GM12864 (cell line): ENCODE measurements around the gene CSHL1.

Source experiments
- DNase-seq: peaks from one replicate; pipeline ENCODE4 v3.0.0-alpha.2; 2011; ENCODE audit warnings: low read depth
- H3K4me3 ChIP-seq: 2 replicates; pipeline ENCODE4 v1.5.1; 2011; ENCODE audit warnings: mild to moderate bottlenecking, low read depth, low read length, control low read depth
- TF ChIP-seq, protein P1 (sequence below): IDR thresholded peaks from 2 replicates; pipeline ENCODE4 v1.5.1; 2011; ENCODE audit warnings: low read depth, mild to moderate bottlenecking, moderate library complexity, low read length, control low read depth, inconsistent platforms; ENCODE audit errors: missing control alignments

CSHL1 gene

GRCh38 chr17:63945784-63946439 lies 34.9 kb upstream of the CSHL1 start:
- TF ChIP-seq, protein P1, sequence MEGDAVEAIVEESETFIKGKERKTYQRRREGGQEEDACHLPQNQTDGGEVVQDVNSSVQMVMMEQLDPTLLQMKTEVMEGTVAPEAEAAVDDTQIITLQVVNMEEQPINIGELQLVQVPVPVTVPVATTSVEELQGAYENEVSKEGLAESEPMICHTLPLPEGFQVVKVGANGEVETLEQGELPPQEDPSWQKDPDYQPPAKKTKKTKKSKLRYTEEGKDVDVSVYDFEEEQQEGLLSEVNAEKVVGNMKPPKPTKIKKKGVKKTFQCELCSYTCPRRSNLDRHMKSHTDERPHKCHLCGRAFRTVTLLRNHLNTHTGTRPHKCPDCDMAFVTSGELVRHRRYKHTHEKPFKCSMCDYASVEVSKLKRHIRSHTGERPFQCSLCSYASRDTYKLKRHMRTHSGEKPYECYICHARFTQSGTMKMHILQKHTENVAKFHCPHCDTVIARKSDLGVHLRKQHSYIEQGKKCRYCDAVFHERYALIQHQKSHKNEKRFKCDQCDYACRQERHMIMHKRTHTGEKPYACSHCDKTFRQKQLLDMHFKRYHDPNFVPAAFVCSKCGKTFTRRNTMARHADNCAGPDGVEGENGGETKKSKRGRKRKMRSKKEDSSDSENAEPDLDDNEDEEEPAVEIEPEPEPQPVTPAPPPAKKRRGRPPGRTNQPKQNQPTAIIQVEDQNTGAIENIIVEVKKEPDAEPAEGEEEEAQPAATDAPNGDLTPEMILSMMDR = no peak
- DNase-seq = no peak
- no peak overlapping the region for H3K4me3 ChIP-seq

DNA sequence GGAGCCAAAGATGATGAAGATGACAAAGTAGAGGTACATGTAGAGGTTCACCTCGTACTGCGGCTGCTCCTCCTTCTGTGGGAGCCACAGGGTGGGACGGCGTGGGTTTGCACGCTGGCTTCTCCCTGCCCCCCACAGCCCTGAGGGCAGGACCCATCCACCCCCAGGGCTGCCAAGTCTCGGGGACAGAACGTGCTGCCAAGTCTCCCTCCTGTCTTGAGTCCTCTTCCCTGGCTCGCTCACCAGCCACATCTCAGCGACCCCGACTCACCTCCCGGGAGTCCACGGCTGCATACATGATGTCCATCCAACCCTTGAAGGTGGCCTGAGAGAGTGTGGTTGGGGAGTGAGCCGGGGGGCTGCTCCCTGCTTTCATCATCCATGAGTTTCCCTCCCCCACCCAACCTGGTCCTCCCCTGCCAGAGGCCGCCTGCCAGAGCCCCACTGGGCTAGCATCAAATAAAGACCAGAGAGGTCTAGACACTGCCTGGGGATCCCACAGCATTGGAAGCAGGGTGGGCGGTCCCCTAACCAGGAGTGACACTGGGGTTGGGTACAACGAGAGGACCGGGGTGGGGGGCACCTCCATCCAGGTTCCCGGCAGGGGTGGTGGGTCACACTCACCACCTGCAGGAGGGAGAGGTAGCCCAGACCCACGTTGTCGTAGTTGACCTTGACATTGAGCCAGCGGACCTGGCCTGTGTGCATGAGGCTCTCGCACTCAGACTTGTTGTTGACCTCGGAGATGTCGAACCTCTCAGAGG lies 33.9 kb upstream of the CSHL1 start:
- DNase-seq = no peak
- TF ChIP-seq, protein P1 = no peak
- H3K4me3 ChIP-seq = no peak overlapping the region

DNA sequence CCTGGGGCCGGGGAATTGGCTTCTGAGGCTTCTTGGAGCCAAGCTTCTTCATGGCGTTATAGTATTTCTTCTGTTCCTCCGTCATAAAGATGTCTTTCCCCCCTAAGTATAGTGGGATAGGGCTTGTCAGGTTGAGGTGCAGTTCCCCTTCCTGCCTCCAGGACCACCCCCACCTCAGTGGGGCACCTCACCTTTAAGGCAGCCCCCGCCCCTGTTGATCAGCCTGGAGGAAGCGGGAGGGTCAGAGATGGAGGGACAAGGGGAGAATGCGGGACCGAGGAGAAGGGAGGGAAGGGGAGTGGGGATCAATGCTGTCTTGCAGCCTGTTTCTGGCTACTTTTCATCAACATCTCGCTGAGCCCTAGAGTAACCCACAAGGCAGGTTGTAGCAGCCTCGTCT lies 32.7 kb upstream of the CSHL1 start:
- TF ChIP-seq, protein P1 = peak; percentile 31
- DNase-seq = no peak
- no peak overlapping the region for H3K4me3 ChIP-seq

- TF ChIP-seq, protein P1 = no peak
- no peak for DNase-seq
- no peak overlapping the region for H3K4me3 ChIP-seq
These were observed 31.4 kb upstream of the CSHL1 start for GRCh38 chr17:63942309-63942985.

DNA sequence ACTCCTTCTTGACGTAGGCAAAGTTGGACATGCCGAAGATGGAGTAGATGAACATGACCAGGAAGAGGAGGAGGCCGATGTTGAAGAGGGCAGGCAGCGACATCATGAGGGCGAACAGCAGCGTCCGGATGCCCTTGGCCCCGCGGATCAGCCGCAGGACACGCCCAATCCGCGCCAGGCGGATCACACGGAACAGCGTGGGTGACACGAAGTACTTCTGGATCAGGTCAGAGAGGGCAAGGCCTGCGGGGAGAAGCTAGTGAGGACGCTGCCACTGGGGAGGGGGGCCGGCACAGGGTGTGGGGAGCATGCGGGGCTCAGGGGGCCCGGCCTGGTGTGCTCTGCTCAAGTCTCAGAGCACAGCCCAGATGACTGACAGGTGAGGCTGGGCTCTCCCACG lies 30.7 kb upstream of the CSHL1 start:
- TF ChIP-seq, protein P1 = no peak
- no peak overlapping the region for H3K4me3 ChIP-seq
- no peak for DNase-seq

GRCh38 chr17:63941162-63941561 lies 30.1 kb upstream of the CSHL1 start:
- H3K4me3 ChIP-seq = no peak overlapping the region
- TF ChIP-seq, protein P1 = no peak
- DNase-seq = no peak
